Activated CD8-positive, alpha-beta memory T cell treated with anti-CD3 and anti-CD28 coated beads, Interleukin-2, amount 50 U/mL, for 48 hours (primary cell): ENCODE results near the gene TRAPPC1.
"Not testable (repeated sequence)": the region's sequence is repeated elsewhere in the genome, so short reads cannot be mapped to it uniquely, and the experiment has no call there.

Experiments
- DNase-seq: peaks from one replicate; pipeline ENCODE4 v3.0.0-alpha.2; 2020

The TRAPPC1 gene

DNA sequence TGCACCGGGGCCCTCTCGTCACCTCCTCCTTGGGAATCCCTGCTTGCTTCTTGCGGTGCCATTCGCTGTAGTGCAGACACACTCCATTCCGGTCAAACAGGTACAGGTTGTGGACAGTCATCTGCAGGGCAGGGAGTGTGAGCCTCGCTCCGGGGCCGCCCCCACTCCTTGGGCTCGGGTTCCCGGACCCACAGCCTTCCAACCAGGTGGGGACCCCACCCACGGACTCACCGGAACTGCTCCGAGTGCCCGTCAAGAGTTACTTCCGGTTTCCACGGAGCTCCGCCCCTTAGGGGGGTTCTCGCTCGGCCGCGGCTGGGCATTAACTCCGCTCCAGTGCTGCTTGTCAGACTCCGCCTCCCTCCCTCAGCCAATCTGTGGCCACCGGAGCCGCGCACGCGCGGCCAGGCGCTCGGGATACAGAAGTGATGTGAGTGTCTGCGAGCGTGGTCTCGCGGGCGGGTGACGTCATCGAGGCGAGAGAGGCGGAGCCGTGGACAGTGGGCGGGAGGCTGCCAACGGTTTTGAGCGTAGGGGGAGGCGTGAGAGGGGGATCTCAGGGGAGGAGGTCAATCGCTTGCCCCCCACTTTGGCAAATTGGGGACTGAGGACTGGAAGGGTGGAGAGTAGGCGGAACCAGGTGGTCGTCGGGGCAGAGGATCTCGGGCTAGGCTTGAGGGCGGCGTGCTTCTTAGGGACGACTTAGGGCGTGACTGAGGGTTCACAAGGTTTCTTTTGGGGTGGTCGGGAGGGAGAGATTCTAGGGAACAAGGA, at the start of gene TRAPPC1, which contains the start of gene CNTROB:
Gene TRAPPC1 (minus strand): TSS at position 238 of the 774 bp plus-strand sequence. CDS start 117 bp downstream, at position 121.
Gene CNTROB (plus strand): TSS at position 498 of the 774 bp plus-strand sequence. CDS start 874 bp downstream, outside the sequence.
- peak; percentile 100 for DNase-seq

- DNase-seq, result no peak
These were observed 46.1 kb upstream of the TRAPPC1 start for GRCh38 chr17:7977805-7978204.

DNA sequence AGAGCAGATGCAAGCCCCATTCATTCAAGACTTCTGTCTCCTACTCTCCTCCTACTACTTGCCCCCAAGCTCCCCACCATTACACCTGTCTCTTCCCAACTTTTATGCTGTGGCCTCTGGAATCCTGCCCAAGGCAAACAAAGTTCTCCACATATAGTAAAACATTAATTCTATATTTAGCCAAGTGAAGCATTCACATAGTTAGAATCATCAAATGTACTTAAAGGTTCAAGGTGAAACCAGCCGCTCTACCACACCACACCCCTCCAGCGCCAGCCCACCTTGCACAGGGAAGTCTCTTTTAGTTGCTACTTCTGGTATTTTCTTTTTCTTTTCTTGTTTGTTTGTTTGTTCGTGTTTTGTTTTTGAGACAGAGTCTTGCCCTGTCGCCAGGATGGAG, 45.3 kb upstream of the TRAPPC1 start:
- no peak for DNase-seq

DNA sequence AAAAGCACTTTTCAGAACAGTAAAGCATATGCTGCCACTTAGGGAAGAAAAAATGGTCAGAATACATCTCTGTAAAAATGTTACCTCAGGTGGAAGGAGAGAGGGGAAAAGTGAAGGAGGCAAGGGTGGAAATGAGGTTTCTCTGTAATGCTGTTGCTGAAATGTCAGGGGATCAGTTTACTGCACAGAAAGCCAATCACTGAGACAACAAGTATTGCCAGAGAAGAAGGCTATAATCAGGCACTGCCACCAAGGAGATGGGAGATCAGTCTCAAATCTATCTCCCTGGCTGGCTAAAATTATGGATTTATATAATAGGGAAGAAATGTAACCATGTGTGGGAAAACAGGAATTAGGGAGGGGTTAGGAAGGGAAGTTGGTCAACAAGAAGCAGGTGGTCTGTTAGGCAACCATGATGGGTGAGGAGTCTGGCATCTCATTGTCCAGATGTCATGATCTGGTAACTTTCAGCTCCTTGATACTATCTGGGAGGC, 42.9 kb upstream of the TRAPPC1 start:
- no peak for DNase-seq

GRCh38 chr17:7972131-7972785, 40.5 kb upstream of the TRAPPC1 start:
- no peak for DNase-seq

GRCh38 chr17:7971651-7972050, 39.9 kb upstream of the TRAPPC1 start:
- DNase-seq, result no peak

DNA sequence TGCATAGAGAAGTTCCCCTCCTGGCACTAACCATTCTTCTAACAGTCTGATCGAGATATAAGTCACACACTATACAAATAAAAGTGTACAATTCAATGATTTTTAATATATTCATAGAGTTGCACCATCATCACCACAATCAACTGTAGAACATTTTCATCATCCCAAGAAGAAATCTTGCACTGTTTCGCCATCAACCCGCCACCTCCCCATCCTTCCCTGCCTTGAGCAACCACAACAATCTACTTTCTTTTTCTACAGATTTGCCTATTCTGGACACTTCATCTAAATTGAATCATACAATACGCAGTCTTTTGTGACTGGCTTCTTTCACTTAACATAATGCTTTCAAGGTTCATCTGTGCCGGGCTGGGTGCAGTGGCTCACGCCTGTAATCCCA, 37.7 kb upstream of the TRAPPC1 start:
- no peak for DNase-seq

DNA sequence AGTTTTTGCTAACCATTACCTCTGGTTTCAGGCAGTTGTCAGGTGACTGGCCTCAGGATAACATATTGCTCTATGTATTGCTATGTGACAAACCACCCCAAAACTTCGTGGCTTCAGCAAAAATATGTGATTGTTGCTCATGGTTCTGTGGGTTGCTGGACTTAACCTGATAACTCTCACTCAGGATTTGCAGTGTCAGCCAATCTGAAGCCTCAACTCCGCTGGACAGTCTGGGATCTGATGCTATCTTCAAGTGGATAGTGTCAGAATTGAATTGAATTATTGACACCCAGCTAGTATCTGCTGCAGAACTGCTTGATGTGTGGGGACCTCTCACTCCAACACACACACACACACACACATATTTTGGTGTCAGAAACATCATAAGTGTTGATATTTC, 36.0 kb upstream of the TRAPPC1 start:
- no peak for DNase-seq

DNA sequence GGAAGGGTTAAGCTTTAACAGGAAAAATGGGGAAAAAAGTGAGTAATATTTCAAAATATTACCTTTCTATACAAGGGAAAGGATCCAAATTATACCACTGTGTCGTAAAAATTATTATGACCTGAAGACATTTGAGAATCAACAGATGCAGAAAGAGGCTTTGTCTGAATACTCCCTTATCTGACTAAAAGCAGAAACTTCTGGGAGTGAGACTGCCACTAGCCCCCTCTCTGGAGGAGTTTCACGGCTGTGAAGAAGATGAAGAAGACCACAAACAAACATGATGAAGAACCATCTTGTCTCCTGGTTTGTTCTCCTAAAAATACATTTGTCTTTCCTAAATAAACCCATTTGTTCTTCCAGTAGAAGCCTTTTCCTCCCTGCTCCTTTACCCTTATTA, 29.7 kb upstream of the TRAPPC1 start:
- no peak for DNase-seq

DNA sequence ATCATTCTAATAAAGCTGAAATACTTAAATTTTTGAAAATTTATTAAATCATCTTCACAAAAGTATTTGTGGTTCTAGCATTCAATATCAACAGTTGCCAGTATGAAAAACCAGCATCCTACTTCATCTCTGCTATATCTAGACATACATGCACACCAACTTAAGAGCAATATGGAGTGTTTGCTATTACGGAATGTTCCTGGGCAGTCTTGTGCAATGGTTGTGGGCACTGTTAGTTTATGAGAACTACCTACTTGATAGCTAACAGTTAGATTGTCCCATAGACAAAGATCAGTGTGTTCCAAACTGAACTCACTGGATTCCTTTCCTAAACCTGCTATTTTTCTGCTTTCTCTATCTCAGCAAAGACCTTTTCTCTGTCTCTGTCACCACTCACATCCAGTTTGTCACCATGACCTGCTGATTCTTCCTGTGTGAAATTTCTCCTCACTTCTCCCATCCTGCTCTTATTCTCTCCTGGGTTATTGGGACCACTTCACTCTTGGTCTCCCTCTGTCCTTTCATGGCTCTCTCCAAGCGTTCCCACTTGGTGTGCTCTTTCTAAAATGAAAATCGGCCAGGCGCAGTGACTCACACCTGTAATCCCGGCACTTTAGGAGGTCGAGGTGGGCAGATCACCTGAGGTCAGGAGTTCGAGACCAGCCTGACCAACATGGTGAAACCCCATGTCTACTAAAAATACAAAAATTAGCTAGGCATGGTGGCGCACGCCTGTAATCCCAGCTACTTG, 27.9 kb upstream of the TRAPPC1 start:
- DNase-seq, result no peak

GRCh38 chr17:7956228-7956965, 24.7 kb upstream of the TRAPPC1 start:
- DNase-seq, result no peak

DNA sequence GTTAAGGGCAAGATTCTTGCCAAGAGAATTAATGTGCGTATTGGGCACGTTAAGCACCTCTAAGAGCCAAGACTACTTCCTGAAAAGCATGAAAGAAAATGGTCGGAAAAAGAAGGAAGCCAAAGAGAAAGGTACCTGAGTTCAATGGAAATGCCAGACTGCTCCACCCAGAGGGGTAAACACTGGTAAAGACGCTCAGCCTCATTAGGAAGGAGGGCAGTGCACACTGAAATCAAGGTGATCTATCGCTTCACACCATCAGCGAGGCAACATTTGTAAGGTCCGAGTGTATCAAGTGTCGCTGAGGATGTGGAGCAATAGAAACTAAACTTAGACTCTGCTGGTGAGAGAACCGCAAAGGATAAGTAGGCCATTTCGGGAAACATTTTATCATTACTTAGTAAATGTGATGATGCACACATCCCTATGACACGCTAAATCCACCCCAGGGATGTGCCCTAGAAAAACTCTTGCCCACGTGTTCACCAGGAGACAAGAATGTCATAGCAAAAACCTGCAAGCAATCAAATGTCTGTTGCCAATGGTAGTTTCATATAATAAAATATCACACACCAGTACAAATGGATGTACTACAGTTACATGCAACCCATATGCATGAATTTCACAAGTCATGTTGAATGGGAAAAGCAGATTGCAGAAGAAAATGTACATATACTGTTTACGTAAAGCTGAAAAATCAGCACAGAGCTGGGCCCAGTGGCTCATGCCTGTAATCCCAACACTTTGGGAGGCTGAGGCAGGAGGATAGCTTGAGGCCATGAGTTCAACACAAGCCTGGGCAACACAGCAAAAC, 23.9 kb upstream of the TRAPPC1 start:
- DNase-seq, result no peak

DNA sequence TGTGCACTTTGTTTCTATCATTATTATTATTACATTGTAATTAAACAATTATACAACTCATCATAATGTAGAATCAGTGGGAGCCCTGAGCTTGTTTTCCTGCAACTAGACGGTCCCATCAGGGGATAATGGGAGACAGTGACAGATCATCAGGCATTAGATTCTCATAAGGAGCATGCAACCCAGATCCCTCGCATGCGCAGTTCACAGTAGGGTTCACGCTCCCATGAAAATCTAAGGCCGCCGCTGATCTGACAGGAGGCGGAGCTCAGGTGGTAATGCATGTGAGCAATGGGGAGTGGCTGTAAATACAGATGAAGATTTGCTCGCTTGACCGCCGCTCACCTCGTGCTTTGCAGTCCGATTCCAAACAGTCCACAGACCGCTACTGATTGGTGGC, 21.5 kb upstream of the TRAPPC1 start:
- DNase-seq, result not testable (repeated sequence)

GRCh38 chr17:7951143-7951792, 19.5 kb upstream of the TRAPPC1 start:
- peak; percentile 62 for DNase-seq

GRCh38 chr17:7950578-7950977, 18.8 kb upstream of the TRAPPC1 start:
- DNase-seq, result no peak

GRCh38 chr17:7947651-7948050, 15.9 kb upstream of the TRAPPC1 start:
- DNase-seq, result no peak

DNA sequence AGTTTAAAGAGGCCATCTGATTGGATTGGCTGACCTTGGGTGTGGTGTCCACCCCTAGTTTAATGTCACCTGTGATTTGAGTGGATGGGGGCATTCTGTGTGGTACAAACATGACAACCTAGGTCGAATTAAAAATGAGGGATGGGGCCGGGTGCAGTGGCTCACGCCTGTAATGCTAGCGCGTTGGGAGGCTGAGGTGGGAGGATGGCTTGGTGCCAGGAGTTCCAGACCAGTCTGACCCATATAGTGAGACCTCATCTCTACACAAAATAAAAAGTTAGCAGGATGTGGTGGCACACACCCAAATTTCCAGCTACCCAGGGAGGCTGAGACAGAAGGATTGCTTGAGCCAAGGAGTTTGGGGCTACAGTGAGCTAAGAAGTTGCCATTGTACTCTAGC, 14.7 kb upstream of the TRAPPC1 start:
- DNase-seq, result no peak

DNA sequence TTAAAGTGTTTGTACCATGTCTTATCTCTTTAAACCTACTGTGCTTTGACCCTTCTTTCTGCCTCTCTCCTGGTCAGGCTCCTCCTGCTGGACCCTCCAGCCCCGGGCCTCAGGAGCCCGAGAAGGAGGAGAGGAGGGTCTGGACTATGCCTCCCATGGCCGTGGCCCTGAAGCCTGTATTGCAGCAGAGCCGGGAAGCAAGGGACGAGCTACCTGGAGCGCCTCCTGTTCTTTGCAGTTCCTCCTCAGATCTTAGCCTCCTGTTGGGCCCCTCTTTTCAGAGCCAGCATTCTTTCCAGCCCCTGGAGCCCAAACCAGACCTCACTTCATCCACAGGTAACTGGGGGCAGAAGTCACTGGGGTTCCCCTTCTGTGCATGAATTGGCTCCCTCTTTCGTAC, 13.9 kb upstream of the TRAPPC1 start:
- DNase-seq, result no peak

GRCh38 chr17:7944326-7944725, 12.6 kb upstream of the TRAPPC1 start:
- DNase-seq, result no peak

- no peak for DNase-seq
These were observed 11.5 kb upstream of the TRAPPC1 start for GRCh38 chr17:7943291-7943690.

DNA sequence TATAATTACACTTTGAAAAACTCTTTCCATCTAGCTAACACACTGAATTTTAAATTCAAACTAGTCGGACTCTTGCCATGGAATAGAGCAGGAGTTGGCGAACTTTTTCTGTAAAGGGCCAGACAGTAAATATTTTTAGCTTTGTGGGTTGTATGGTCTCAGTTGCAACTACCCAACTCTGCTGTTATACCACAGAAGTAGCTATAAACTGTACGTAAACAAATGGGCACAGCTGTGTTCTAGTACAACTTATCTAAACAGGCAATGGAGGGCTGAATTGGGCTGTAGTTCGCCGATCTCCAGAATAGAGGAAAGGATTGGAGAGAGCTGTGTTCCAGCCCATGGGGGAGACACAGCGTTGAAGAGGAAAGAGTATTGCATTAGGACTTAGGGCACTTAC, 9.0 kb upstream of the TRAPPC1 start:
- no peak for DNase-seq
